HCT116 (cell line): ENCODE data around the gene TRMT61B. TPM values are rescaled to one million over a fixed set of nuclear protein-coding genes. Genes with fewer than 3 reads are reported as not detected.

Experiments used
- ATAC-seq: fragments of 200-7000 bp; cut with Tn5 transposase; 2 replicates; pipeline ENCODE4 v1.9.1; 2020; ENCODE audit warnings: mild to moderate bottlenecking, moderate library complexity
- BruUV-seq: library from RNA; stranded (reverse); fragments of 400-500 nt; replicated peaks from 2 replicates; lab custom pipeline; 2021; lab: Mats Ljungman, UMichigan
- CTCF ChIA-PET: fragments of 300-600 bp; sonication (Branson Sonifier 250); formaldehyde crosslinking; loops from one replicate; lab custom pipeline; 2021; ENCODE audit warnings: antibody characterized with exemption; lab: Charles Lee
- POLR2A ChIA-PET: fragments of 300-600, 350-600 bp; sonication (Branson Sonifier 250); formaldehyde crosslinking; loops from one replicate; lab custom pipeline; 2021; ENCODE audit warnings: antibody characterized with exemption; lab: Charles Lee
- RAD21 ChIA-PET, 2 experiments: fragments of 300-600 bp; sonication (Branson Sonifier 250); formaldehyde crosslinking; loops; one replicate each; lab custom pipeline; 2023; ENCODE audit warnings: low total read pairs in 2 of 2; ENCODE audit not compliant: uncharacterized antibody in 2 of 2, unreplicated experiment in 2 of 2, low non-redundant PET in 1 of 2; lab: Charles Lee
- DNase-seq: peaks from one replicate; pipeline ENCODE4 v3.0.0-alpha.2; 2010; ENCODE audit warnings: low read depth, low spot score
- H2AFZ ChIP-seq: fragments of 200-600 bp; shearing (Covaris generic), sonication (generic); 2 replicates; pipeline ENCODE4 v1.6.1; 2017; ENCODE audit warnings: low read depth, mixed run types, mixed read lengths, antibody characterized with exemption, low read length; ENCODE audit not compliant: poor library complexity, severe bottlenecking
- H3K27ac ChIP-seq: 2 replicates; pipeline ENCODE4 v1.5.1; 2012; ENCODE audit warnings: low read depth, low read length
- H3K27me3 ChIP-seq: fragments of 200-600 bp; sonication (generic); 2 replicates; pipeline ENCODE4 v1.6.1; 2016; ENCODE audit warnings: mixed run types, low read length, mixed read lengths; ENCODE audit not compliant: insufficient read depth
- H3K36me3 ChIP-seq, 2 experiments: fragments of 200-500 bp in 1 of 2; fragments of 200-600 bp in 1 of 2; sonication (Bioruptor generic) in 1 of 2; sonication (generic) in 1 of 2; 2 replicates each; pipeline versions ENCODE4 v1.5.1 to v1.6.1; 2014 to 2016; ENCODE audit warnings: low read length in 2 of 2, inconsistent platforms in 1 of 2, mixed read lengths in 1 of 2, mixed run types in 1 of 2; ENCODE audit not compliant: insufficient read depth in 2 of 2, control insufficient read depth in 1 of 2
- H3K4me1 ChIP-seq, 2 experiments: fragments of 200-600 bp in 1 of 2; sonication (generic) in 1 of 2; 2 replicates each; pipeline versions ENCODE4 v1.5.1 to v1.6.1; 2012 to 2017; ENCODE audit warnings: low read length in 2 of 2, inconsistent platforms in 1 of 2, mild to moderate bottlenecking in 1 of 2, mixed read lengths in 1 of 2, mixed run types in 1 of 2, moderate library complexity in 1 of 2; ENCODE audit not compliant: insufficient read depth in 2 of 2, control insufficient read depth in 1 of 2
- H3K4me2 ChIP-seq: fragments of 200-600 bp; sonication (generic); 2 replicates; pipeline ENCODE4 v1.6.1; 2017; ENCODE audit warnings: mixed run types, low read length, mixed read lengths
- H3K4me3 ChIP-seq, 2 experiments: fragments of 200-600 bp in 1 of 2; sonication (generic) in 1 of 2; replicated peaks in 1 of 2; 2 replicates each; pipeline ENCODE4 v1.5.1; 2011 to 2016; ENCODE audit warnings: low read length in 2 of 2, control low read depth in 1 of 2, low read depth in 1 of 2, mild to moderate bottlenecking in 1 of 2, mixed read lengths in 1 of 2, mixed run types in 1 of 2
- H3K79me2 ChIP-seq: fragments of 200-600 bp; sonication (generic); 2 replicates; pipeline ENCODE4 v1.6.1; 2017; ENCODE audit warnings: mild to moderate bottlenecking, mixed run types, low read length, moderate library complexity, mixed read lengths; ENCODE audit not compliant: insufficient read depth
- H3K9ac ChIP-seq: fragments of 200-600 bp; sonication (generic); 2 replicates; pipeline ENCODE4 v1.6.1; 2016; ENCODE audit warnings: low read length, mixed read lengths
- H3K9me2 ChIP-seq: fragments of 200-600 bp; sonication (generic), shearing (Covaris generic); 2 replicates; pipeline ENCODE4 v1.6.1; 2017; ENCODE audit warnings: mixed run types, mild to moderate bottlenecking, moderate library complexity; ENCODE audit not compliant: insufficient read depth
- H3K9me3 ChIP-seq, 2 experiments: fragments of 200-500 bp in 1 of 2; fragments of 200-600 bp in 1 of 2; sonication (Bioruptor generic) in 1 of 2; sonication (generic) in 1 of 2; 2 replicates each; pipeline ENCODE4 v1.6.1; 2014 to 2017; ENCODE audit warnings: low read length in 2 of 2, mixed read lengths in 2 of 2, inconsistent platforms in 1 of 2, low read depth in 1 of 2, mild to moderate bottlenecking in 1 of 2, mixed run types in 1 of 2, moderate library complexity in 1 of 2; ENCODE audit not compliant: control insufficient read depth in 1 of 2, insufficient read depth in 1 of 2
- H4K20me1 ChIP-seq: fragments of 200-600 bp; sonication (generic), shearing (Covaris generic); 2 replicates; pipeline ENCODE4 v1.6.1; 2017; ENCODE audit warnings: mixed run types, mild to moderate bottlenecking, moderate library complexity; ENCODE audit not compliant: insufficient read depth
- CBX3 ChIP-seq: IDR thresholded peaks from 2 replicates; pipeline ENCODE4 v1.6.1; 2012; ENCODE audit warnings: low read depth
- CEBPB ChIP-seq: IDR thresholded peaks from 2 replicates; pipeline ENCODE4 v1.6.1; 2012; ENCODE audit warnings: low read depth
- EZH2phosphoT487 ChIP-seq: fragments of 200-600 bp; IDR thresholded peaks from 2 replicates; pipeline ENCODE4 v1.6.1; 2018; ENCODE audit warnings: antibody characterized with exemption, borderline replicate concordance
- MAX ChIP-seq: IDR thresholded peaks from 2 replicates; pipeline ENCODE4 v1.6.1; 2012
- POLR2A ChIP-seq: IDR thresholded peaks from 2 replicates; pipeline ENCODE4 v1.7.0; 2011; ENCODE audit warnings: borderline replicate concordance; ENCODE audit not compliant: insufficient read depth, insufficient read length; ENCODE audit errors: extremely low read depth
- POLR2AphosphoS5 ChIP-seq: IDR thresholded peaks from 2 replicates; pipeline ENCODE4 v1.6.1; 2011; ENCODE audit warnings: mild to moderate bottlenecking, low read depth, low read length, moderate library complexity
- SIN3A ChIP-seq: IDR thresholded peaks from 2 replicates; pipeline ENCODE4 v1.6.1; 2012; ENCODE audit warnings: low read depth
- SP1 ChIP-seq: IDR thresholded peaks from 2 replicates; pipeline ENCODE4 v1.6.1; 2012; ENCODE audit warnings: low read depth
- TCF7L2 ChIP-seq: IDR thresholded peaks from 2 replicates; pipeline ENCODE4 v1.7.0; 2011; ENCODE audit warnings: borderline replicate concordance, inconsistent platforms; ENCODE audit not compliant: insufficient read depth, insufficient read length; ENCODE audit errors: extremely low read depth
- ZBTB33 ChIP-seq: IDR thresholded peaks from 2 replicates; pipeline ENCODE4 v1.6.1; 2011; ENCODE audit warnings: mild to moderate bottlenecking, low read length, moderate library complexity; ENCODE audit not compliant: insufficient replicate concordance; ENCODE audit errors: extremely low read depth
- ZFX ChIP-seq: fragments of 450-650 bp; IDR thresholded peaks from 2 replicates; pipeline ENCODE4 v1.6.1; 2017
- ZNF274 ChIP-seq: fragments of 200-500 bp; sonication (Bioruptor generic); IDR thresholded peaks from 2 replicates; pipeline ENCODE4 v1.6.1; 2014; ENCODE audit warnings: mild to moderate bottlenecking, low read depth, low read length, inconsistent platforms
- intact Hi-C: fragments of 100-400 bp; cut with micrococcal nuclease; formaldehyde crosslinking; loops from 2 replicates; pipeline ENCODE4 v1.10.0; 2022
- total RNA-seq: library from RNA; stranded (reverse); gene quantifications from one replicate; pipeline ENCODE4 v1.2.1, GENCODE V29; 2021; ENCODE audit not compliant: unreplicated experiment

TRMT61B gene
- total RNA-seq, 1 experiment from 2014 or later = 12.8 TPM

GRCh38 chr2:28906821-28907220, 36.7 kb upstream of the TRMT61B start:
- ChIA-PET POLR2A (no interaction called here), RAD21 (no interaction called here), CTCF (no interaction called here)
- no peaks in the 10 kb centered on the region for H3K9me2 ChIP-seq
- H3K4me3 ChIP-seq = no peak overlapping the region
- DNase-seq (no peak), ATAC-seq (no peak)
- H3K9ac ChIP-seq = no peak overlapping the region
- H3K4me1 ChIP-seq = no peaks in the 10 kb centered on the region
- H3K36me3 ChIP-seq = peaks cover 47 to 69% of the 10 kb centered on the region in 2 experiments
- intact Hi-C loops = no loop called here
- H3K79me2 ChIP-seq = peaks cover 100% of the 10 kb centered on the region
- BruUV-seq = no TSS peak
- no peak overlapping the region for H2AFZ ChIP-seq
- no peak overlapping the region for H3K4me2 ChIP-seq
- no peak overlapping the region for H3K27ac ChIP-seq
- H3K9me3 ChIP-seq = no peaks in the 10 kb centered on the region
- H3K27me3 ChIP-seq = no peaks in the 10 kb centered on the region
- TF ChIP-seq MAX (no peak), EZH2phosphoT487 (no peak), SP1 (no peak), CBX3 (no peak), POLR2AphosphoS5 (no peak), ZFX (no peak), ZBTB33 (no peak), POLR2A (no peak), TCF7L2 (no peak), SIN3A (no peak), ZNF274 (no peak), CEBPB (no peak)
- peaks cover 63% of the 10 kb centered on the region for H4K20me1 ChIP-seq
